Measurements from ENCODE around the gene DLGAP1.

DNA sequence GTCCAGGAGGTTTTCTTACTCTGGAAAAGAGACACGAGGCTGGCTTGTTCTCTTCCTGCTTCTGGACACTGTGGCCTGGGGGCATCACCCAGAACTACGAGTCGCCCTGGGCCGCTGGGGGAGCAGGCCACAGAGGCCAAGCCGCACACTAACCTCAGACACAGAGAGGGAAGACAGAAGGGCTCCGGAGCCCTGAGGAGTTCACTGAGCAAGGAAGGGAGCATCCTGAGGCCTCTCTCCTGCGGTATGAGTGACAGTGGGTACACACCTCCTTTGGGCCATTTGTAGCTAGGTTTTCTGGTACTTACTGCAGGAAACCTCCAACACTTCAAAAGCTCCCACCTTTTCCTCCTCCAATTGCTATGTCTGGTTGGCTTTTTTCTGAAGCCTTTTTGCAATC is 494.1 kb downstream of the DLGAP1 start:
- TF ChIP-seq, protein P1, sequence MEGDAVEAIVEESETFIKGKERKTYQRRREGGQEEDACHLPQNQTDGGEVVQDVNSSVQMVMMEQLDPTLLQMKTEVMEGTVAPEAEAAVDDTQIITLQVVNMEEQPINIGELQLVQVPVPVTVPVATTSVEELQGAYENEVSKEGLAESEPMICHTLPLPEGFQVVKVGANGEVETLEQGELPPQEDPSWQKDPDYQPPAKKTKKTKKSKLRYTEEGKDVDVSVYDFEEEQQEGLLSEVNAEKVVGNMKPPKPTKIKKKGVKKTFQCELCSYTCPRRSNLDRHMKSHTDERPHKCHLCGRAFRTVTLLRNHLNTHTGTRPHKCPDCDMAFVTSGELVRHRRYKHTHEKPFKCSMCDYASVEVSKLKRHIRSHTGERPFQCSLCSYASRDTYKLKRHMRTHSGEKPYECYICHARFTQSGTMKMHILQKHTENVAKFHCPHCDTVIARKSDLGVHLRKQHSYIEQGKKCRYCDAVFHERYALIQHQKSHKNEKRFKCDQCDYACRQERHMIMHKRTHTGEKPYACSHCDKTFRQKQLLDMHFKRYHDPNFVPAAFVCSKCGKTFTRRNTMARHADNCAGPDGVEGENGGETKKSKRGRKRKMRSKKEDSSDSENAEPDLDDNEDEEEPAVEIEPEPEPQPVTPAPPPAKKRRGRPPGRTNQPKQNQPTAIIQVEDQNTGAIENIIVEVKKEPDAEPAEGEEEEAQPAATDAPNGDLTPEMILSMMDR (IDR thresholded peaks at IDR 0.05) = no peak
- TF ChIP-seq EP300 (IDR thresholded peaks at IDR 0.05) = no peak
